Stimulated activated CD4-positive, alpha-beta T cell treated with anti-CD3 and anti-CD28 coated beads, Interleukin-1b, Interleukin-23, amount 100 ng/mL, for 1 hour (primary cell): Measurements from ENCODE around the gene ZNF280D.
"Not testable (repeated sequence)": the region's sequence is repeated elsewhere in the genome, so short reads cannot be mapped to it uniquely, and the experiment has no call there.

Source experiments
- DNase-seq, 2 donors: peaks; one replicate each; pipeline ENCODE4 v3.0.0-alpha.2; 2020; ENCODE audit warnings: low read depth in 2 of 2

Gene ZNF280D

GRCh38 chr15:56718560-56718959 is 14.7 kb downstream of the ZNF280D start:
- no peak for DNase-seq

- DNase-seq, result no peak
Measured at GRCh38 chr15:56716334-56716733, 17.0 kb downstream of the ZNF280D start.

GRCh38 chr15:56715220-56715619 is 18.1 kb downstream of the ZNF280D start:
- no peak for DNase-seq

DNA sequence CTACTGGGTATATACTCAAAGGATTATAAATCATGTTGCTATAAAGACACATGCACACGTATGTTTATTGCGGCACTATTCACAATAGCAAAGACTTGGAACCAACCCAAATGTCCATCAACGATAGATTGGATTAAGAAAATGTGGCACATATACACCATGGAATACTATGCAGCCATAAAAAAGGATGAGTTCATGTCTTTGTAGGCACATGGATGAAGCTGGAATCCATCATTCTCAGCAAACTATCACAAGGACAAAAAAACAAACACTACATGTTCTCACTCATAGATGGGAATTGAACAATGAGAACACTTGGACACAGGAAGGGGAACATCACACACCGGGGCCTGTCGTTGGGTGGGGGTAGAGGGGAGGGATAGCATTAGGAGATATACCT is 23.8 kb downstream of the ZNF280D start:
- not testable (repeated sequence) for DNase-seq

- no peak for DNase-seq
Measured at GRCh38 chr15:56699743-56700142, 33.6 kb downstream of the ZNF280D start.

DNA sequence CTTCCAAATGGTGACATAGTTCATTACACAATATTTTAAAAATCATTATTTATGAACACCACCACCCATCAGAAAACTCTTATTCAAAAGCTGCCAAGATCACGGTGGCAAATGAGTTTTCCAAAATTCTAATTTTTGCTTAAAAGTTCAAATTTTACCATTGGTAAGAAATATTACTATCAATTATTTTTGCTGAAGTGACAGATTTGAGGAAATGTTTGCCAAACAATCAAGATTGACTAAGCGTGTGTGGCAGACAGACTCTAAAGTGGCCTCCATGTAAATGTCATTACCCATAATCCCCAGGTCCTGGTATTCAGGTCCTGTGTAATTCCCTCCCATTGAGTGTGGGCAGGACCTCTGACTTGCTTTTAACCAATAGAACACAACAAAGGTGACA is 35.0 kb downstream of the ZNF280D start:
- no peak for DNase-seq

- DNase-seq, result no peak
Measured at GRCh38 chr15:56693761-56694160, 39.5 kb downstream of the ZNF280D start.

GRCh38 chr15:56690733-56691132 is 42.6 kb downstream of the ZNF280D start:
- DNase-seq, result no peak

DNA sequence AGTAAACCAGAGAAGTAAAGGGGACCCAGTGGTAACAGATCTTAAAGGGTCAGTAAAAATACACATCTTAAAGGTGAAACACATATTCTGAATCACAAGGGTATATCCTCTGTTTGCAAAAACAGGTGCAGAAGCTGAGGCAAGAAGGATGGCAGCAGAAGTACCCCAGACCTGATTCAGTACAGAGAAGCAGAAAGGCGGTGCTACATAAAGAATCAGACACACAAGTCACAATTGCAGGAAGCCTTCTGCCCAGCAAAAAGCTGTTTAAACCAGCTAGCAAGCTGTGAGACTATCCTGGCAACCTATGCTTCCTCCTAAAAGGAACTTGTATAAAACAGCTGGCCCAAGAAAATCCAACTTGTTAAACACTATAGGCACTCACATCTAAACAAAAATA is 49.4 kb downstream of the ZNF280D start:
- DNase-seq, result no peak

- no peak for DNase-seq
Measured at GRCh38 chr15:56681113-56681512, 52.2 kb downstream of the ZNF280D start.

DNA sequence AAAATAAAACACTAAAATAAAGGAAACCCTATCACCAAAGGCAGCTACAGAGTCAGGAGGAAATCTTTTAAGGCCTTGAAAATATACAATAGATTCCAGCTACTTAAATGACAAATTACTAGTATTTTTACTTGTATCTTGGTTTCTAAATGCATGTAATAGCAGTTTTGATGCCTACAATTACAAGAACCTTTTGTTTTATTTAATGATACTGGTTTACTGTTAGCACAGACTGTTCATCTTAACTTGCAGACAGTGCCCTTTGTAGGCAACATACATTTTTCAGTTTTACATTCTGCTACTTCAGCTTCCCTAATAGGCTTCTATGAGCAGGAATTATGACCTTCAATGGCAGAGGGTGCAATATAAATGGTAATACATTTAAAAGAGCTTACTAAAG is 54.1 kb downstream of the ZNF280D start:
- no peak for DNase-seq

GRCh38 chr15:56678571-56678970 is 54.7 kb downstream of the ZNF280D start:
- DNase-seq, result no peak

GRCh38 chr15:56677271-56677670 is 56.0 kb downstream of the ZNF280D start:
- DNase-seq, result no peak

DNA sequence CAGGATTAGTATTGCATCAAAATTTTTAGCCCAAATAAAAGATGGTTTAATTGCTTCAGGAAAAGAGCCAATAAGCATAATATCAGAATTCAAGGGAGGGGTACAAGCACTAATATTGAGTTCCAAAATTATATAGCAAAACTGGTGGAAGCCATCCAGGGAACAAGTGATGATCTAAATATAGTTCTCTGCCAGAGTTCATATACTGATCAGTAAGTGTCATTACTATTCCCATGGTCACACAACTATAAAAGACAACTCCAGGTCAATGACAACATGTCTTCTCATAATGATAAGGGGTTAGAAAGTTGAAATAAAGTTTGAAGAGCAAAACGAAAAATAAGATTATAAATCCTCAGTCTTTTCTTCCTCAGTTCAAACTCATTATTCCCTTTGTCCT is 57.4 kb downstream of the ZNF280D start:
- DNase-seq, result no peak

DNA sequence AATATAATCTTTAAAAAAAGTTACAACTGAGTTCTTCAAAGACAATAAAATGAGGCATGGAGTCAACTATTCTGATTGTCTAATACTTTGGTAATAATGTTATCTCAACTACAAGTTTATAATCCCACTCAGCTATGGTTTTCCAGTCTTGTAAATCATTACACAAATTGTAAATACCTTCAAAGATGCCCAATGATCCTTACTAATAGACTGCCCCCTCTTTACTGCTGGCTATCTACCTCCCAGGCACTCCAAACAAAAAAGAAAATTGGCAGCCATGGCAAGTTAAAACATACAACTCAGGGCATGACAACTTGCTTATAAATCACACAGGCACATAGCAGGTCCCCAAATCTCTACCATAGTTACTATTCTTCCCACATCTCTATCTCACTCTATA is 58.5 kb downstream of the ZNF280D start:
- DNase-seq, result no peak

DNA sequence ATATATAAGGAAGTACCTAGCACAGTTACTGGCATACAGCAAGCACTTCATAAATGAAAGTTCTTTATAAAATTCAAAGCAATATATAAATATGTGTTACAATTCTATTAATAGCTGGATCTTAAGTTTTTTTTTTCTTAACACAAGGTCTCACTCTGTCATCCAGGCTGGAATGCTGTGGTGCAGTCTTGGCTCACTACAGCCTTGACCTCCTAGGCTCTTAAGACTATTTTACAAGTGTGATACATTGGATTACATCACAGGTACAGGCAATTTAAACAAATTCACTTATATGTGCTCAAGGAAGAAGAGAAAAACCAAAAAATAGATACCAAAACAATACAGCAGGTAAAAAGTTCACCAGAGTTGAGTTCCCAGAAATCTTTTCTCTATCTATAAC is 60.6 kb downstream of the ZNF280D start:
- DNase-seq, result no peak

DNA sequence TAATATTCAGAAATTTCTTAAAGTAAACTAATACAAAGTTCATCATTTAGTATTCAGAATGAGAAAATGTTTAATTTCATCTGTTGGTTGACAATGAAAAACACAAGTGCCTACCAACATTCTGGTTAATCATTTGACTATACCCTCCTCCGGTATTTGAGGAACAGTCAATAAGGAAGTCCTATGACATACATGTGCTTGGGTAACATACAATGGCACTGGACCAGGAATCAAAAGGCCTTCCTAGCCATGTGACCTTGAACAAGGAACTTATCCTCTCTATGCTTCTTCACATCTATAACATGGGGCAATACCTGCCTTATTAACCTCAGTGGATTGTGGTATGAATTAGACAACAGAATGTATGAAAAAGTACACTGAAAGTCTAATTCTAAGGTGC is 65.8 kb downstream of the ZNF280D start:
- DNase-seq, result no peak

- no peak for DNase-seq
Measured at GRCh38 chr15:56660943-56661342, 72.4 kb downstream of the ZNF280D start.

DNA sequence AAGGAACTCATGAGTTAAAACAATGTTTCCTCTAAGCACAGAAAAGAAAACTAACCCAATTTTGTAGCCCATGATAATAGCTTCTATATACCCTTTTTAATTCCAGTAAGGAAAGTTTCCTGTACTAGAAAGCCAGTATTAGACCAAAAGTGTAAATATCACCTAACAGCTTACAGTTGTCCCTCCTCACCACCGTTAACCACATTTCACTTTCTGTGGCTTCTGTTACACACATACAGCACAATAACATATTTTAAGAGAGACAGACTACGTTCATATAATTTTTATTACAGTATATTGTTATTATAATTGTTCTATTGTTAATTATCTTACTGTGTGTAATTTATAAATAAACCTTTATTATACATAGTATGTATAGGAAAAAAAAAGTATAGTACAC is 74.1 kb downstream of the ZNF280D start:
- DNase-seq, result no peak

DNA sequence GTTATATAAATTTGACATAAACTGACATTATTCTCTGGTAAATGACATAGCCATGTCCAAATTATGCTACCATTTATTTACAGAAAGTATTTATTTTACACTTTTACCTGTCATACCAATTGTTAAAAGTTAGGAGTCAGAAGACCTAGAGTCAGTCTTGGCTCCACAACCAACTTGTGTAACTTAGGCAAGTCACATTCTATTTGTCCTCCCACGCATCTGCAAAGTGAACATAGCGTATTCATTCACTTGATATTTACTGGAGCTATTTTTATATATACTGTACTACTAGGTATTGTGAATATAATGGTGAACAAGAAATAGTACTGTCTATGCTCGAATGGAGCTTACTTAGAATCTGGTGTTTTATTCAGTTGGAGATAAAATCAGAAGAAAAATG is 78.7 kb downstream of the ZNF280D start:
- no peak for DNase-seq

DNA sequence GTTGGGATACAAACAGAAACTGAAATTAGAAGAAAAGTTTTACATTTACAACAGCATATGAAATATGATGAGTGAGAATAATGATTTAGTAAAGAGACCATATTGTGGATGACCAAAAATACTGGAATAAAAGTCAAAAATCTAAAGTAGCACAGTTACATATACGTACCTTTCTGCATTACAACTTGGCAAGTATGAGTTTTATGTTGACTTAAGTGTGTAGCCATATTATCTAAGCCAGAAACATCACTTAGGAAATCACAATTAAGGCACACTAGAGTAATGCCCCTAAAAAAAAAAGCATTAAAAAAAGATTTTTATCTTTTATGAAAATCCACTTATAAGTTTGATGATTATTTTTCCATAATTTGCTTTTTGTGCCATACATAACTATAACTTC is 79.1 kb downstream of the ZNF280D start:
- DNase-seq, result no peak

GRCh38 chr15:56653787-56654186 is 79.5 kb downstream of the ZNF280D start:
- DNase-seq, result no peak

GRCh38 chr15:56653107-56653506 is 80.2 kb downstream of the ZNF280D start:
- no peak for DNase-seq

DNA sequence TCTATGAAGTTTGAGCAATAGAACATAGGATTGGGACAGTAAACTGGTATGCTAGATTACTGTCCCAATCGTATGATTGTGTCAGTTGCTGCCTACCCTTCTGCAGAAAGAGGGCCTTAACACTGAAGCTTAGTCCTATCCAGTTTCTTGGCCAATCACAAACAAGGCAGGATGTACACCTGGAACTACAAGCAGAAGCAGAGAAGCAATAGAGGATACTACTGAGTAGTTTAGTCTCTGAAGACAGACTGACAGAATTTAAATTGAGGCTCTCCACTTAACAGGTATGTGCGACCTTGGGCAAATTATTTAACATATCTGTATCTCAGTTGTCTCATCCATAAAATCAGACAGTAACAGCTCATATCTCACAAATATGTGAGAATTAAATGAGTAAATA is 85.0 kb downstream of the ZNF280D start:
- no peak for DNase-seq

GRCh38 chr15:56640549-56640948 is 92.8 kb downstream of the ZNF280D start:
- DNase-seq, result no peak
